ENCODE measurements around the gene ATP11A. TPM values are rescaled to one million over a fixed set of nuclear protein-coding genes. Genes with fewer than 3 reads are reported as not detected.

ATP11A gene
- total and polyA plus RNA-seq, 10 of the 15 experiments (the other 5 are each of a cell fraction or from before 2014, with no cell fraction given): 1.4 to 69.6 (median 14.4) TPM

DNA sequence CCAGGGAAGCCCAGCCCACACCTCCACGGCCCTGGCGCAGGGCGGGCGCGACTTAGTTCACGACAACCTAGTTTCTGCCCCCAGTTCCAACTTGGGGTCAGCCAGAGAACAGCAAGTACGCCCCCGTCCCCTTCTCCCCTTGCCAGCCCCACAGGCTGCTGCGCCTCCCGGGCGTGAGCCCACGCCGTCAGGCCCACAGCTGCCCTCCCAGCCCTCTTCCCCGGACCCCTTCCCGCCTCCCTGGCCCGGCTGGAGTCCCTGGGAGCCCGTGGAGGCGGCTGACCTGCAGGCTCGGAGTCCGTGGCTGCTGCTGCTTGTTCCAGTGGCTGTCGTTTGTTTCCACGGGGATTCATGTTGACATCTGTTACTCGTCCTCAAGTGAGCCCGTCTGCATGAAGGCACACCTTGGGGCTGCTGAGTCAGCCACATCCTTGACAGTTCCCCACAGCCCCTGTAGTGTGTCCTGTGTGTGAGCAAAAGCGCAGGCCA, 86.0 kb downstream of the ATP11A start:
- Histone ChIP-seq H3K79me2 (ENCODE audit: control insufficient read depth, insufficient read depth, low read length) (no peaks in the 10 kb centered on the region; the same call in none of the 2 replicates), H3K9me3 (replicated peaks; ENCODE audit: control insufficient read depth, insufficient read depth, low read length) (no peaks in the 10 kb centered on the region), H3K4me3 (no peak overlapping the region), H3K36me3 (ENCODE audit: control insufficient read depth in 2 of 2, insufficient read depth in 2 of 2, low read length in 1 of 2) (peaks cover 0 to 7% of the 10 kb centered on the region in 2 experiments; a peak in 2 of 4 replicates), H3K4me2 (ENCODE audit: control insufficient read depth, insufficient read depth) (no peak overlapping the region), H4K20me1 (ENCODE audit: control insufficient read depth, insufficient read depth) (no peaks in the 10 kb centered on the region), H3K27ac (ENCODE audit: control insufficient read depth, insufficient read depth) (no peak overlapping the region), H3K4me1 (ENCODE audit: control insufficient read depth, insufficient read depth, low read length) (peaks cover 6% of the 10 kb centered on the region), H3K9ac (ENCODE audit: control insufficient read depth, insufficient read depth, low read length) (no peak overlapping the region), H2AFZ (ENCODE audit: control insufficient read depth, low read depth, low read length) (no peak overlapping the region), H3K27me3 (replicated peaks in 1 of 2; ENCODE audit: control insufficient read depth in 2 of 2, insufficient read depth in 2 of 2, low read length in 1 of 2) (no peaks in the 10 kb centered on the region)
- WGBS (ENCODE audit: insufficient coverage, insufficient replicate concordance, low lambda C conversion rate, missing lambda C conversion rate): 95% methylated on average over 18 of the region's 25 CpGs
- DNase-seq (ENCODE audit: low read depth, low spot score): no peak
- TF ChIP-seq ATF3 (IDR thresholded peaks at IDR 0.05; ENCODE audit: borderline replicate concordance, extremely low read depth, low read depth, low read length) (no peak), ZNF24 (IDR thresholded peaks at IDR 0.05) (no peak), HDGF (IDR thresholded peaks at IDR 0.05) (no peak), TAF1 (IDR thresholded peaks at IDR 0.05; ENCODE audit: borderline replicate concordance, low read depth, low read length) (no peak), CHD1 (IDR thresholded peaks at IDR 0.05; ENCODE audit: low read depth, low read length) (no peak), CBX5 (IDR thresholded peaks at IDR 0.05; ENCODE audit: low read depth) (no peak), JUND (IDR thresholded peaks at IDR 0.05; ENCODE audit: low read depth, low read length) (no peak), POLR2A (IDR thresholded peaks at IDR 0.05; ENCODE audit: low read depth, low read length) (no peak), CHD4 (IDR thresholded peaks at IDR 0.05) (no peak), ETV6 (conservative IDR thresholded peaks at IDR 0.05 in 1 of 2, IDR thresholded peaks at IDR 0.05 in 1 of 2; ENCODE audit: borderline replicate concordance in 1 of 2, low read depth in 1 of 2) (no peak), IRF4 (IDR thresholded peaks at IDR 0.05; ENCODE audit: low read depth, low read length) (no peak), NFXL1 (IDR thresholded peaks at IDR 0.05; ENCODE audit: borderline replicate concordance) (no peak), STAT3 (IDR thresholded peaks at IDR 0.05; ENCODE audit: low read depth, low read length) (no peak)
- no peak for ATAC-seq
- in situ Hi-C loops (cut with MboI): no loop called here
- CTCF ChIA-PET: no interaction called here
- RAD21 ChIA-PET (ENCODE audit: unreplicated experiment): no interaction called here
- no peak for FAIRE-seq
- BruUV-seq (replicated peaks): no TSS peak
- intact Hi-C loops (cut with micrococcal nuclease; ENCODE audit: unreplicated experiment): no loop called here
- POLR2A ChIA-PET: no interaction called here
- SMC1A ChIA-PET (ENCODE audit: uncharacterized antibody, unreplicated experiment): no interaction called here

All from GM12878 (cell line).